Smooth muscle cell (in vitro differentiated cells): ENCODE data around the gene ADCY1. TPM values are rescaled to one million over a fixed set of nuclear protein-coding genes. Genes with fewer than 3 reads are reported as not detected.

Experiments
- DNase-seq: peaks from one replicate; lab custom pipeline; 2025; ENCODE audit not compliant: unreplicated experiment; lab: John Stamatoyannopoulos, UW
- H2AFZ ChIP-seq: fragments of 200-600 bp; sonication (generic); 2 replicates; pipeline ENCODE4 v1.6.0; 2016; ENCODE audit warnings: antibody characterized with exemption, low read depth, mild to moderate bottlenecking
- H3F3A ChIP-seq: fragments of 200-600 bp; sonication (generic); 2 replicates; pipeline ENCODE4 v1.6.0; 2017; ENCODE audit warnings: antibody characterized with exemption, low read depth
- H3K27ac ChIP-seq: fragments of 200-600 bp; sonication (generic); 2 replicates; pipeline ENCODE4 v1.5.1; 2016; ENCODE audit warnings: low read depth, mild to moderate bottlenecking
- H3K27me3 ChIP-seq: fragments of 200-600 bp; sonication (generic); 2 replicates; pipeline ENCODE4 v1.6.1; 2016; ENCODE audit warnings: low read depth, mild to moderate bottlenecking
- H3K36me3 ChIP-seq: fragments of 200-600 bp; sonication (generic); 2 replicates; pipeline ENCODE4 v1.5.1; 2016; ENCODE audit warnings: low read depth
- H3K4me1 ChIP-seq: fragments of 200-600 bp; sonication (generic); 2 replicates; pipeline ENCODE4 v1.5.1; 2016; ENCODE audit warnings: low read depth
- H3K4me2 ChIP-seq: fragments of 200-600 bp; sonication (generic); 2 replicates; pipeline ENCODE4 v1.6.0; 2016; ENCODE audit warnings: mild to moderate bottlenecking
- H3K4me3 ChIP-seq: fragments of 200-600 bp; sonication (generic); 2 replicates; pipeline ENCODE4 v1.5.1; 2016; ENCODE audit warnings: mild to moderate bottlenecking
- H3K79me2 ChIP-seq: fragments of 200-600 bp; sonication (generic); 2 replicates; pipeline ENCODE4 v1.6.0; 2016; ENCODE audit warnings: low read depth, mild to moderate bottlenecking
- H3K9ac ChIP-seq: fragments of 200-600 bp; sonication (generic); 2 replicates; pipeline ENCODE4 v1.6.0; 2016; ENCODE audit warnings: low read depth
- H3K9me3 ChIP-seq: fragments of 200-600 bp; sonication (generic); replicated peaks from 2 replicates; pipeline ENCODE4 v1.5.1; 2016; ENCODE audit warnings: low read depth
- H4K20me1 ChIP-seq: fragments of 200-600 bp; sonication (generic); 2 replicates; pipeline ENCODE4 v1.6.0; 2016; ENCODE audit warnings: low read depth
- CTCF ChIP-seq: fragments of 200-600 bp; sonication (generic); IDR thresholded peaks from 2 replicates; pipeline ENCODE4 v1.5.1; 2017; ENCODE audit warnings: borderline replicate concordance, mild to moderate bottlenecking, antibody characterized with exemption; ENCODE audit not compliant: insufficient read depth, poor library complexity, severe bottlenecking
- WGBS: methylation state at CpG from one replicate; pipeline ENCODE4 v1.1.7; 2016; ENCODE audit warnings: low lambda C conversion rate; 5-methylcytosine and 5-hydroxymethylcytosine counted together
- polyA plus RNA-seq: library from polyadenylated mRNA; unstranded; fragments of >200 nt; fragmentation: Nextera tagmentation; extraction: Ambion mirVana; gene quantifications from 2 replicates; pipeline ENCODE4 v1.2.1, GENCODE V29; 2016
- total RNA-seq: library from RNA; depleted of rRNA; stranded (reverse); fragments of >200 nt; gene quantifications from 2 replicates; pipeline ENCODE4 v1.2.3, GENCODE V29; 2014

Gene ADCY1
- total and polyA plus RNA-seq, 2 experiments from 2014 or later, result 0.22 TPM; not detected in 1

- no peak for DNase-seq
Measured at GRCh38 chr7:45591101-45591906, 17.1 kb downstream of the ADCY1 start.

GRCh38 chr7:45592230-45592991 lies 18.2 kb downstream of the ADCY1 start:
- no peak for TF ChIP-seq CTCF
- no peaks in the 10 kb centered on the region for H3F3A ChIP-seq
- H3K27ac ChIP-seq, result no peak overlapping the region
- 93% methylated on average over 24 of the region's 24 CpGs for WGBS
- H3K9me3 ChIP-seq, result no peaks in the 10 kb centered on the region
- no peak overlapping the region for H3K9ac ChIP-seq
- no peak for DNase-seq
- H3K4me2 ChIP-seq, result no peak overlapping the region
- no peak overlapping the region for H3K4me3 ChIP-seq
- no peaks in the 10 kb centered on the region for H3K36me3 ChIP-seq
- no peaks in the 10 kb centered on the region for H4K20me1 ChIP-seq
- no peak overlapping the region for H2AFZ ChIP-seq
- no peaks in the 10 kb centered on the region for H3K79me2 ChIP-seq
- H3K27me3 ChIP-seq, result no peaks in the 10 kb centered on the region
- H3K4me1 ChIP-seq, result no peaks in the 10 kb centered on the region

More at GRCh38 chr7:45591101-45591906, 17.1 kb downstream of the ADCY1 start:
- H3K36me3 ChIP-seq, result no peaks in the 10 kb centered on the region
- no peak overlapping the region for H3K27ac ChIP-seq
- no peaks in the 10 kb centered on the region for H4K20me1 ChIP-seq
- no peak overlapping the region for H2AFZ ChIP-seq
- no peak overlapping the region for H3K4me2 ChIP-seq
- 88% methylated on average over 11 of the region's 11 CpGs for WGBS
- no peak overlapping the region for H3K9ac ChIP-seq
- no peak overlapping the region for H3K4me3 ChIP-seq
- no peaks in the 10 kb centered on the region for H3F3A ChIP-seq
- no peaks in the 10 kb centered on the region for H3K9me3 ChIP-seq
- no peaks in the 10 kb centered on the region for H3K27me3 ChIP-seq
- no peaks in the 10 kb centered on the region for H3K79me2 ChIP-seq
- no peak for TF ChIP-seq CTCF
- H3K4me1 ChIP-seq, result no peaks in the 10 kb centered on the region

- 95% methylated on average over 12 of the region's 12 CpGs for WGBS
- Histone ChIP-seq H3K9me3 (no peaks in the 10 kb centered on the region), H3F3A (no peaks in the 10 kb centered on the region), H3K4me2 (no peak overlapping the region), H4K20me1 (no peaks in the 10 kb centered on the region), H3K9ac (no peak overlapping the region), H3K4me1 (no peaks in the 10 kb centered on the region), H3K79me2 (no peaks in the 10 kb centered on the region), H3K4me3 (no peak overlapping the region), H3K27me3 (no peaks in the 10 kb centered on the region), H2AFZ (no peak overlapping the region), H3K27ac (no peak overlapping the region), H3K36me3 (no peaks in the 10 kb centered on the region)
- no peak for TF ChIP-seq CTCF
- DNase-seq, result no peak
Measured at GRCh38 chr7:45593121-45593541, 19.0 kb downstream of the ADCY1 start.
